T1000 (cell line): ENCODE measurements around the gene CLDN3.
"Not testable (repeated sequence)": the region's sequence is repeated elsewhere in the genome, so short reads cannot be mapped to it uniquely, and the experiment has no call there.

Source experiments
- DNase-seq: peaks from one replicate; lab custom pipeline; 2025; ENCODE audit warnings: mixed read lengths; lab: John Stamatoyannopoulos, UW

CLDN3 gene

DNA sequence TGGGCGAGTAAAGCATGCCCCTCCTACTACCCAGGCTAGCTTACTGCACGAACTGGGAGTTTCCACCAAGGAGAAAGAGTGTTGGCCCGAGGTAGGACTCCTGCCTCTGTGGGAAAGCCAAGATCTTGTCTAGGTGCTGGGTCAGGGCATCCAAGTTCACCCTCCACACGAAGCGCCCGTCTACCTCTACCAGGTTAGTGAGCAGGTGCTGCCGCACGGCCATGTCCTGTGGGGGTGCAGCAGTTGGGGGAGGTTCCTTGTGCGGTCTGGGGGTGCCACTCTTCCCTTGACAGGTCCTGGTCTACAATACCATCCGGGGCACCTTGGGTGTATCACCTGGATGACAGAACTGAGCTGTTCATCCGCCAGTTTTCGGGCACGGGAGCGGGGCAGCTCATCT lies 33.2 kb downstream of the CLDN3 start:
- no peak for DNase-seq

DNA sequence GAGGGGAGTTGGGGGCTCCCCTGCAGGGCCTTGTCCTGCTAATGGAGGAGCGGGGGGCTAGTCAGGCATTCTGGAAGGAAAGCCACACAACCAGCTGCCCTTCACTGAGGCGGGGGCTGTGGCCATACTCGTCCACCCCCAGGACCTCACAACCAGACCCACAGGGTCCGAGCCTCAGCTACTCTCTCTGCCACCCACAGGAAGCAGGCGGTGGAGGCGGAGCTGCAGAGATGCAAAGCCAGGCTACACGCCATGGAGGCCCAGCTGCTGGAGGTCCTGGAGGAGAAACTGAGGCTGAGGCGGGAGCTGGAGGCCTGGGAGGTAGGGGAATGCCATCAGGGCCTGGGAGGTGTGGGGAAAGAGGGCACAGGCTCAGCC lies 34.6 kb downstream of the CLDN3 start:
- DNase-seq, result no peak

DNA sequence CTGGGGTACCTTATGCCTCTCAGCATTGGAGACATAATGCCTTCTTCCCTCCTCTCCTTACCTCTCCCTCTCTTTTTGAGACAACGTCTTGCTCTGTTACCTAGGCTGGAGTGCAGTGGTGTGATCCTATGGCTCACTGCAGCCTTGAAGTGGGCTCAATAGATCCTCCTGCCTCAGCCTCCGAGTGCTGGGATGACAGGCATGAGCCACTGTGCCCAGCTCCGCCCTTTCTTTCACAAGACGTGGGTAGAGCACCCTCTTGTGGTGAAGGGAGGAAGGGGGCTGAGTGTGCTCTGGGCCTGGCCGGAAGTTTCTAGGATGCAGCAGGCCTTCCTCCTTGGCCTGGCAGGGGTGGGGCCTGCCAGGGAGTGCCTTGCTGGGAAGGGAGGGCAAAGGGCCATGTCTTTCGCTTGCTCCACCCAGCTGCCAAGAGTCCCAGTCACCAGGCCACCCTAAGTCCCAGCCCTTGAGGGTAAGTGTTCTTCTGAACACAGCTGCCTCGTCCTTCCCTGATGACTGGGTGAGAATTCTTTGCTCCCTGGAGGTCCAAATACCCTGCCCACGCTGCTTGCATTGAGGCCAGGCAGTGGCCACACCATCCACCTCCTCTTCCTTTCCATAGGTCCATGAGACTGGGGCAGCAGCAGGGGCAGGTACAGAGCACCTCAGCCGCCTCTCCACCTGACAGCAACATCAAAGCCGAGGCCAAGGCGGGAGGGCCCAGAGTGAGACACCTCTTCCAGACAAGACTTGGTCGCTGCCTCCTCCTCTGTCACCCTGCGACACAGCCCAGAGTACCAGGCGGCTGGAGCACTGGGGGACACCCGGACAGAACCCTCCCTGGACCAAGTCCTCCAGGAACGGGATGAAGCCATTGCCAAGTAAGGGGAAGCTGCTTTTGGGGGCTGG lies 35.2 kb downstream of the CLDN3 start:
- peak; percentile 77 for DNase-seq

DNA sequence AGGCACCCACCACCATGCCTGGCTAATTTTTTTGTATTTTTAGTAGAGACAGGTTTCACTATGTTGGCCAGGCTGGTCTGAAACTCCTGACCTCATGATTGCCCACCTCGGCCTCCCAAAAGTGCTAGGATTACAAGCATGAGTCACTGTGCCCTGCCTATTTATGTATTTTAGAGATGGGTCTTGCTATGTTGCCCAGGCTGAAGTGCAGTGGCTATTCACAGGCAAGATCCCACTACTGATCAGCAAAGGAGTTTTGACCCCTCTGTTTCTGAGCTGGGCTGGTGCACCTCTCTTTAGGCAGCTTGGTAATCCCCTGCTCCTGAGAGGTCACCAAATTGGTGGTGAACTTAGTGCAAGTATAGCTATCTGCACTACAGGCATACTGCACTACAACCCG lies 37.7 kb downstream of the CLDN3 start:
- DNase-seq, result no peak

DNA sequence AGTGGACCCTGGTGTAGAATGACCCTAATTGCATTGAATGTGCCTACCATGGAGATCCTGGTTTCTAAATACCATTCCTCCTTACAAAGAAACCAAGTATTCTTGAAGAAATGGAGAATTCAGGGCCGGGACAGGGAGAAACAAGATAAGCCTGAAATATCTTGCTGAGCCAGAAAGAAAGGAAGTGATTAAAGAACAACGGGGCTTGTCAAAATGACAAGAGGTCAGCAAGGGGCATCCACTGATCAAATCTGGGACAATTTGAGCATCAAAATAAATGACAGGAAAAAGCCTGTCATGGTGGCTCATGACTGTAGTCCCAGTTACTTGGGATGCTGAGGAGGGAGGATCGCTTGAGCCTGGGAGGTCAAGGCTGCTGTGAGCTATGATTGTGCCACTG lies 39.6 kb downstream of the CLDN3 start:
- DNase-seq, result no peak

DNA sequence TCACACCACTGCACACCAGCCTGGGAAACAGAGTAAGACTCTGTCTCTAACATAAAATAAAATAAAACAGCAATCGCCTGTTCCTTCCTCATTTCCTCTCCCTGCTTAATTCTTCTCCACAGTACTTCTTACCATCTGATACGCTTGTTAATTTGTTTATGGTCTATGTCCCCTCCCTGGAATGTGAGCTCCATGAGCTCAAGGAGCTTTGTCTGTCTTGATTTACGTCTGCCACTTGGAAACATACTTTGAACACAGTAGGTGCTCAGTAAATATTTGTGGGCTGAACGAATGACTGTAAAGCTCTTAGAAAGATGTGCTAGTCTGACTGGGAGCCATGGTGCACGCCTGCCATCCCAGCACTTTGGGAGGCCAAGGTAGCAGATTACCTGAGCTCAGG lies 41.5 kb downstream of the CLDN3 start:
- DNase-seq, result no peak

DNA sequence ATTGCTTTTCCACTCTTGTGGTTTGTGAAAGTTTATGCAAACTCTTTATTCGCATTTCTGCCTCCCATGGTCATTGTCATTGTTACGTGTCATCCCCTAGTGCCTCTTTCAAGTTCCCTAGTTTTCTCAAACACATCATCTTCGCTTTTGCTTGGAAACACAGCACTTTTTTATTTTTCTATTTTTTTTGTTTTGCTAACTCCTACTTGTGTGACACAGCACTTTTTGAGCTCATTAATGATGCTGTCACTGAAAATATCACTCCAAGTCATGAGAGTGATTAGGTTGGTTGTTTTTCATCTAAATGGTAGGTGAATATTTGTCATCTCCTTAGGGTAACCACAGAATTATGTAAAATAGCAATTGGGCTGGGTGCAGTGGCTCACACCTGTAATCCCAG lies 42.1 kb downstream of the CLDN3 start:
- DNase-seq, result no peak

DNA sequence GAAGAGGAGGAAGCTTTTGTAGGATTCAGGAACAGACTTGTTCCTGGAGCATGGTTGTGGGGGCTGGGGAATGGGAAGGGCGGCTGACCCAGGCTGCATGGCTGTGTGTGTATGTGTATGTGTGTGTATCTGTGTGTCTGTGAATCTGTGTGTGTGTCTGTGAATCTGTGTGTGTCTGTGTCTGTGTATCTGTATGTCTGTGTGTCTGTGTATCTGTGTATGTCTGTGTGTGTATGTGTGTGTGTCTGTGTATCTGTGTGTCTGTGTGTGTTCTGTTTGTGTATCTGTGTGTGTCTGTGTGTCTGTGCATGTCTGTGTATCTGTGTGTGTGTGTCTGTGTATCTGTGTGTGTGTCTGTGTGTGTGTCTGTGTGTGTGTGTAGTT lies 44.0 kb downstream of the CLDN3 start:
- DNase-seq, result no peak

DNA sequence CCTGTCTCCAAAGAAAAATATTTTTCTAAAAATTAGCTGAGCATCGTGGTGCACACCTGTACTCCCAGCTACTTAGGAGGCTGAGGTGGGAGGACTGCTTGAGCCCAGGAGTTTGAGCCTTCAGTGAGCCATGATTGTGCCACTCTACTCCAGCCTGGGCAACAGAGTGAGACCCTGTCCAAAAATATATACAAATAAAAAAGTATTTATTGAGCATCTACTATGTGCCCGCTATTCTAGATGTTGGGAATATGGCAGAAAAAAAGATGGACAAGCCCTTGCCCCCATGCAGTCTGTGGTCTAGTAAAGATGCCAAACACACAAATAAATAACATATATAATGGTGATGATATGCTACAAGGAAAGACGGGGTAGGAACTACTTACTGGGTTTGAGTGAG lies 46.3 kb downstream of the CLDN3 start:
- no peak for DNase-seq

DNA sequence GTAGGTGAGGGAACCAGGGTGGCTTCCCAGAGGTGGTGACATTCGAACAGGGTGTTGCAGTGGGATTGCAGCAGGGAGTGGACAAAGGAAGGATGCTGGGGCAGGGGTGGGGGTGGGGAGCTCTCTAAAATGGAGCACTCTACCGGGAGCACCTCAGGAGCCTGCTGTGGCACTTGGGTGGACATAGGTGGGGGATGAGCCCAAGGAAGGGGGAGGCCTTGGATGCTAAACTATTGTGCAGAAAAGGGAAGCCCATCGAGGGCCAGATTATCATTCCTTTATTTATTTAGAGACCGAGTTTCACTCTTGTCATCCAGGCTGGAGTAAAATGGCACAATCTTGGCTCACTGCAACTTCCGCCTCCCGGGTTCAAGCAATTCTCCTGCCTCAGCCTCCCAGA lies 47.3 kb downstream of the CLDN3 start:
- DNase-seq, result no peak

DNA sequence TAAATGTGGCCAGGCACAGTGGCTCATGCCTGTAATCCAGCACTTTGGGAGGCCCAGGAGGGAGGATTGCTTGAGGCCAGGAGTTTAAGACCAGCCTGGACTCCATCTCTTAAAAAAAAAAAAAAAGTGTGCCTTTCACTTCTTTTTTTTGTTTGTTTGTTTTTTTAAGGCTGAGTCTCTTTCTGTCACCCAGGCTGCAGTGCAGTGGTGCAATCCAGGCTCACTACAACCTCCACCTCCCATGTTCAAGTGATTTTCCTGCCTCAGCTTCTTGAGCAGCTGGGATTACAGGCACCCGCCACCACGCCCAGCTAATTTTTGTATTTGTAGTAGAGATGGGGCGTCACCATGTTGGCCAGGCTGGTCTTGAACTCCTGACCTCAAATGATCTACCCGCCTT lies 47.9 kb downstream of the CLDN3 start:
- DNase-seq, result not testable (repeated sequence)

DNA sequence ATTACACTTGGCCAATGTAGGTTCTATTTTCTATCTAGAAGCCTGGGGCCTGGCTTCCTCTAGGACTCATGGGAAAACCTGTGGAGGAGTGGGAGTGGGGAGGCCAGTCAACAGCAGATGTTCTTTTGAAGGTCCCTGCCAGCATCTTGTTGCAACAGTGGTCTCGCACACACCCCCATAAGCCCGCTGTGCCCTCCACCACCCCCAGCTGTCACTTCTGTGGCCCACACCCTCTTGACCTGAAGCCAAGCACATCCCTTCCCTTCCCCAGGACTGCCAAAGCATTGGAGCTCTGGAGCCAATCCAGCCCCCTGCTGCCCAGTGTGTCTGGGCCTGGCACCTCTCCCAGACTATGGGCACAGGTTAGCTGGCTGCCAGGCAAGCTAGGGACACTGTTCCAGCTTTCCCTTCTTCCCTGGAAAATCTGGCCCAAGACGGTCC lies 48.7 kb downstream of the CLDN3 start:
- no peak for DNase-seq

DNA sequence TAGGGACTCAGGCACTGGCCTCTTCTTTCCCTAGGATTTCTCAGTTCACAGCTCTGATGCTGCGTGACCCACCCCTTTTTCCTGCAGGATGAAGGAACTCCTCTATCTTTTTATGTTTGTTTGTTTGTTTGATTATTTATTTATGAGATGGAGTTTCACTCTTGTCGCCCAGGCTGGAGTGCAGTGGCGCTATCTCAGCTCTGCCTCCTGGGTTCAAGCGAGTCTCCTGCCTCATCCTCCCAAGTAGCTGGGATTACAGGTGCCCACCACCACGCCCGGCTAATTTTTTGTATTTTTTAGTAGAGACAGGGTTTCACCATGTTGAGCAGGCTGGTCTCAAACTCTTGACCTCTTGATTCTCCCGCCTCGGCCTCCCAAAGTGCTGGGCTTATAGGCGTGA lies 49.6 kb downstream of the CLDN3 start:
- DNase-seq, result not testable (repeated sequence)

DNA sequence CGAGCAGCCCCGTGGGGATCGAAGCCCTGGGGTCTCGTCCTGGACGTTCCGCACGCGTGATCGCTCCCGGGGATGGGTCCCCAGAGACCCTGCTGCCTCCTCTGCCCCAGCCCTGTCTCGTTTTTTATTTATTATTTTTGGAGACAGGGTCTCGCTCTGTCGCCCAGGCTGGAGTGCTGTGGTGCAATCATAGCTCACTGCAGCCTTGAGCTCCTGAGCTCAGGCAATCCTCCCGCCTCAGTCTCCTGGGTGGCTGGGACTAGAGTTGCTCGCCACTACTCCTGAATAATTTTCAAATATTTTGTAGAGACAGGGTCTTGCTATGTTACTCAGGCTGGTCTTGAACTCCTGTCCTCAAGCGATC lies 50.3 kb downstream of the CLDN3 start:
- DNase-seq, result no peak
